ENCODE results near the gene CDK11B. TPM values are rescaled to one million over a fixed set of nuclear protein-coding genes. Genes with fewer than 3 reads are reported as not detected.

CDK11B gene
- total RNA-seq, 1 experiment from 2014 or later = 30.1 TPM

DNA sequence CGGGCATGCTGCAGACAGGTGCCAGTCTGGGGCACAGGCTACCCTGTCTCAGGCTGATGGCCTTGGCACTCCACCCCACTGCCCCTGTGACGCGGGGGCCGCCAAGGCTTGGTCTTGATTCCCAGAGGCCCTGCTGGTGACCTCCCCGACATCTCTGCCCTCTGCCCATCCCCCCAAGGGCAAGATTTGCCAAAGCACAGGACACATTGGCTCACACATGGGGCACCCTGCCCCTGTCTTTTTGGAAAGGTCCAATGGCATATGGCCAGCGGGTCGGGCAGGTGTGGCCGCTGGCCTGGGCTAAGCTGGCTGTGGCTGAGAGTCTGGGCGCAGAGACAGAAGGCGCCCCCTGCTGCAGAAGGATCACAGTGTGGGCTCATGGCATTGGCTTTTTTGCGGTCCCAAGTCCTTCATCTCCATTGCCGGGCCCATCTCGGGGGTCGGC is 38.9 kb downstream of the CDK11B start:
- no peaks in the 10 kb centered on the region for H3K9me3 Mint-ChIP-seq
- Histone ChIP-seq H3T11ph (ENCODE audit: low read length) (no peak overlapping the region), H3K9ac (ENCODE audit: extremely low read depth, insufficient read length, low read length) (no peak overlapping the region), H2AK5ac (ENCODE audit: insufficient read length, low read length) (no peak overlapping the region), H3K27me3 (ENCODE audit: insufficient read depth, low read length) (no peaks in the 10 kb centered on the region), H3K23me2 (ENCODE audit: insufficient read length, low read depth, low read length, poor library complexity, severe bottlenecking) (peaks cover 8% of the 10 kb centered on the region), H3K79me2 (ENCODE audit: insufficient read depth, low read length) (no peaks in the 10 kb centered on the region), H2BK120ac (ENCODE audit: low read depth, low read length, poor library complexity, severe bottlenecking) (no peak overlapping the region), H4K20me1 (ENCODE audit: control insufficient read depth, insufficient read depth, insufficient read length) (no peaks in the 10 kb centered on the region), H3K4me2 (ENCODE audit: insufficient read depth, insufficient read length, low read length) (no peak overlapping the region), H3K14ac (ENCODE audit: insufficient read depth, low read length) (no peak overlapping the region), H3K56ac (ENCODE audit: insufficient read length, low read depth, low read length) (no peak overlapping the region), H3K9me3 (ENCODE audit: control insufficient read depth, low read depth, low read length) (no peaks in the 10 kb centered on the region), H2BK5ac (ENCODE audit: insufficient read length, low read length) (no peak overlapping the region), H2AFZ (ENCODE audit: low read length) (no peak overlapping the region), H3K4ac (ENCODE audit: low read depth, low read length) (no peak overlapping the region), H3K27ac (ENCODE audit: insufficient read length, low read depth, low read length) (no peak overlapping the region), H3K18ac (ENCODE audit: insufficient read length, low read depth, low read length) (no peak overlapping the region), H4K91ac (ENCODE audit: insufficient read length, low read depth, low read length) (no peak overlapping the region), H4K5ac (ENCODE audit: insufficient read length, low read depth, low read length) (no peak overlapping the region), H3K23ac (ENCODE audit: insufficient read length, low read depth, low read length) (no peak overlapping the region), H2BK15ac (ENCODE audit: low read depth, low read length) (no peak overlapping the region), H2BK20ac (ENCODE audit: low read depth, low read length, poor library complexity, severe bottlenecking) (no peak overlapping the region), H3K4me1 (ENCODE audit: insufficient read depth, low read length) (no peaks in the 10 kb centered on the region), H2BK12ac (ENCODE audit: insufficient read length, low read depth, low read length) (no peak overlapping the region), H3K79me1 (ENCODE audit: insufficient read depth, low read depth, low read length, poor library complexity, severe bottlenecking) (no peaks in the 10 kb centered on the region), H4K8ac (replicated peaks; ENCODE audit: insufficient read length, low read depth, low read length) (no peak overlapping the region)
- no CpG with 5 or more reads among the region's 14 CpGs for WGBS (ENCODE audit: extremely low coverage, insufficient read length, low lambda C conversion rate)
- peaks cover 2 to 4% of the 10 kb centered on the region in 2 experiments; a peak in 2 of 4 replicates for H3K4me1 Mint-ChIP-seq
- peak; percentile 78 for DNase-seq
- no peak overlapping the region; a peak in 1 of 5 replicates for H3K4me3 Mint-ChIP-seq
- H3K27me3 Mint-ChIP-seq (ENCODE audit: low read depth) = no peaks in the 10 kb centered on the region; the same call in 1 of the 2 replicates
- H3K27ac Mint-ChIP-seq = peak overlapping the region in 1 of 3 experiments; percentile 86; a peak in 1 of 7 replicates
- TF ChIP-seq, protein P1, sequence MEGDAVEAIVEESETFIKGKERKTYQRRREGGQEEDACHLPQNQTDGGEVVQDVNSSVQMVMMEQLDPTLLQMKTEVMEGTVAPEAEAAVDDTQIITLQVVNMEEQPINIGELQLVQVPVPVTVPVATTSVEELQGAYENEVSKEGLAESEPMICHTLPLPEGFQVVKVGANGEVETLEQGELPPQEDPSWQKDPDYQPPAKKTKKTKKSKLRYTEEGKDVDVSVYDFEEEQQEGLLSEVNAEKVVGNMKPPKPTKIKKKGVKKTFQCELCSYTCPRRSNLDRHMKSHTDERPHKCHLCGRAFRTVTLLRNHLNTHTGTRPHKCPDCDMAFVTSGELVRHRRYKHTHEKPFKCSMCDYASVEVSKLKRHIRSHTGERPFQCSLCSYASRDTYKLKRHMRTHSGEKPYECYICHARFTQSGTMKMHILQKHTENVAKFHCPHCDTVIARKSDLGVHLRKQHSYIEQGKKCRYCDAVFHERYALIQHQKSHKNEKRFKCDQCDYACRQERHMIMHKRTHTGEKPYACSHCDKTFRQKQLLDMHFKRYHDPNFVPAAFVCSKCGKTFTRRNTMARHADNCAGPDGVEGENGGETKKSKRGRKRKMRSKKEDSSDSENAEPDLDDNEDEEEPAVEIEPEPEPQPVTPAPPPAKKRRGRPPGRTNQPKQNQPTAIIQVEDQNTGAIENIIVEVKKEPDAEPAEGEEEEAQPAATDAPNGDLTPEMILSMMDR (conservative IDR thresholded peaks at IDR 0.05) = peak; percentile 65
- H3K36me3 Mint-ChIP-seq (ENCODE audit: insufficient read depth in 1 of 3, low read depth in 3 of 3) = peaks cover 2 to 8% (median 6%) of the 10 kb centered on the region in 3 experiments; a peak in 6 of 7 replicates

All from H9 (cell line).